Caco-2 (cell line): ENCODE data around the gene PRICKLE1. TPM values are rescaled to one million over a fixed set of nuclear protein-coding genes. Genes with fewer than 3 reads are reported as not detected.

ENCODE experiments used
- BruUV-seq: library from RNA; stranded (reverse); fragments of 400-500 nt; replicated peaks from 2 replicates; lab custom pipeline; 2021; lab: Mats Ljungman, UMichigan
- CTCF ChIA-PET: fragments of 300-600 bp; sonication (Branson Sonifier 250); formaldehyde crosslinking; loops from one replicate; lab custom pipeline; 2022; ENCODE audit warnings: antibody characterized with exemption; lab: Charles Lee
- POLR2A ChIA-PET: fragments of 300-600 bp; sonication (Branson Sonifier 250); formaldehyde crosslinking; loops from one replicate; lab custom pipeline; 2022; ENCODE audit warnings: antibody characterized with exemption; lab: Charles Lee
- DNase-seq, 2 experiments: peaks; one replicate each; pipeline versions ENCODE4 v3.0.0 to v3.0.0-alpha.2; 2020 to 2022
- H3K27me3 ChIP-seq: replicated peaks from 2 replicates; pipeline ENCODE4 v1.6.0; 2011; ENCODE audit warnings: low read length; ENCODE audit not compliant: control insufficient read depth, insufficient read depth
- H3K36me3 ChIP-seq: 2 replicates; pipeline ENCODE4 v1.5.1; 2011; ENCODE audit warnings: low read length; ENCODE audit not compliant: control insufficient read depth, insufficient read depth
- H3K4me1 ChIP-seq: fragments of 250-450 bp; sonication (Bioruptor Pico); 2 replicates; pipeline ENCODE4 v1.5.1; 2020; ENCODE audit warnings: mild to moderate bottlenecking
- H3K4me3 ChIP-seq: 2 replicates; pipeline ENCODE4 v1.5.1; 2011; ENCODE audit warnings: low read depth, mild to moderate bottlenecking, control low read depth, low read length
- H3K9me3 ChIP-seq: fragments of 250-450 bp; sonication (Bioruptor Pico); 2 replicates; pipeline ENCODE4 v1.5.1; 2020; ENCODE audit warnings: mild to moderate bottlenecking, moderate library complexity
- H3K27ac Mint-ChIP-seq: one replicate; pipeline ENCODE4 v1.8.0; 2022; ENCODE audit warnings: mixed read lengths; ENCODE audit not compliant: unreplicated experiment
- H3K27me3 Mint-ChIP-seq: one replicate; pipeline ENCODE4 v1.8.0; 2022; ENCODE audit warnings: mixed read lengths; ENCODE audit not compliant: insufficient read depth, unreplicated experiment
- H3K36me3 Mint-ChIP-seq: one replicate; pipeline ENCODE4 v1.8.0; 2022; ENCODE audit warnings: mild to moderate bottlenecking, mixed read lengths; ENCODE audit not compliant: insufficient read depth, unreplicated experiment
- H3K4me1 Mint-ChIP-seq: one replicate; pipeline ENCODE4 v1.8.0; 2022; ENCODE audit warnings: low read depth, mixed read lengths; ENCODE audit not compliant: unreplicated experiment
- H3K4me3 Mint-ChIP-seq: one replicate; pipeline ENCODE4 v1.8.0; 2022; ENCODE audit warnings: mild to moderate bottlenecking, moderate library complexity, mixed read lengths; ENCODE audit not compliant: unreplicated experiment
- H3K9me3 Mint-ChIP-seq: one replicate; pipeline ENCODE4 v1.8.0; 2022; ENCODE audit warnings: mixed read lengths; ENCODE audit not compliant: unreplicated experiment
- intact Hi-C: fragments of 100-400 bp; cut with micrococcal nuclease; formaldehyde crosslinking; loops from one replicate; pipeline ENCODE4 v1.10.0; 2022; ENCODE audit not compliant: unreplicated experiment
- total RNA-seq: library from RNA; stranded (reverse); gene quantifications from 2 replicates; pipeline ENCODE4 v1.2.3, GENCODE V29; 2022
- TF ChIP-seq, protein P1 (sequence below), 2 experiments: fragments of 200-600 bp in 1 of 2; IDR thresholded peaks; 1 replicate in 1 of 2; 2 replicates in 1 of 2; pipeline versions ENCODE4 v1.5.1 to v1.8.0; 2011 to 2022; ENCODE audit warnings: antibody characterized with exemption in 1 of 2, control low read depth in 1 of 2, inconsistent platforms in 1 of 2, low read depth in 1 of 2, low read length in 1 of 2, mild to moderate bottlenecking in 1 of 2, moderate library complexity in 1 of 2; ENCODE audit not compliant: insufficient read depth in 1 of 2, severe bottlenecking in 1 of 2, unreplicated experiment in 1 of 2

Gene PRICKLE1
- total RNA-seq, 1 experiment from 2014 or later, result 4.5 TPM

DNA sequence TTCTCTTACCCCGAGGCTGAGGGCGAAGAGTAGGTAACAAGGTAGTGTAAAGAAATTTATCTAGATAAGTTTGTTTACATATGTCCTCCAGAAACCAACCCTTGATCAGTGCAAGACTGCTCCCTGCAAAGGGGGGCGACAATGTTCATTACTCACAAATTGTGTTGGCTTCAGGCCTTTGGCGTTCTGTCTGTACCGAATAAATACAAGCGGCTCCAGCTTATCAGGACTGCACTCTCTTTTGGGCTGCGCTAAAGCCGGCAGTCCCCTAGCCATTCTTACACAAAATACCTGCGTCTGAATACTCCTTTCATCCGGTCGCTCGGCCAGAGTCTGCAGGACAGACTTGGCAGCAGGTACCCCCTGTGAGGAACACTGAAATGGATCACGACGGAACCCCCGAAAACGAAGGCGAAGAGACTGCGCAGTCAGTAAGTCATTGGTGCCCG lies 147.2 kb downstream of the PRICKLE1 start:
- BruUV-seq, result no TSS peak
- H3K27me3 Mint-ChIP-seq, result no peaks in the 10 kb centered on the region
- no peaks in the 10 kb centered on the region for H3K9me3 Mint-ChIP-seq
- Histone ChIP-seq H3K9me3 (peaks cover 9% of the 10 kb centered on the region; the same call in 1 of the 2 replicates), H3K4me3 (no peak overlapping the region), H3K36me3 (peaks cover 4% of the 10 kb centered on the region), H3K4me1 (peaks cover 44% of the 10 kb centered on the region), H3K27me3 (no peaks in the 10 kb centered on the region)
- DNase-seq, result peak; percentile 61 to 78
- intact Hi-C loops, result no loop called here
- CTCF ChIA-PET, result interaction anchor here (0.9 to 1.6 kb wide), 3 partner anchors 40 to 70 kb away, joined by 3 to 4 read pairs (median 3); no protein-coding TSS in a partner anchor
- peaks cover 7% of the 10 kb centered on the region for H3K4me1 Mint-ChIP-seq
- peaks cover 33% of the 10 kb centered on the region for H3K36me3 Mint-ChIP-seq
- peak overlapping the region; percentile 77 for H3K27ac Mint-ChIP-seq
- POLR2A ChIA-PET, result no interaction called here
- H3K4me3 Mint-ChIP-seq, result peak overlapping the region; percentile 20
- TF ChIP-seq, protein P1, sequence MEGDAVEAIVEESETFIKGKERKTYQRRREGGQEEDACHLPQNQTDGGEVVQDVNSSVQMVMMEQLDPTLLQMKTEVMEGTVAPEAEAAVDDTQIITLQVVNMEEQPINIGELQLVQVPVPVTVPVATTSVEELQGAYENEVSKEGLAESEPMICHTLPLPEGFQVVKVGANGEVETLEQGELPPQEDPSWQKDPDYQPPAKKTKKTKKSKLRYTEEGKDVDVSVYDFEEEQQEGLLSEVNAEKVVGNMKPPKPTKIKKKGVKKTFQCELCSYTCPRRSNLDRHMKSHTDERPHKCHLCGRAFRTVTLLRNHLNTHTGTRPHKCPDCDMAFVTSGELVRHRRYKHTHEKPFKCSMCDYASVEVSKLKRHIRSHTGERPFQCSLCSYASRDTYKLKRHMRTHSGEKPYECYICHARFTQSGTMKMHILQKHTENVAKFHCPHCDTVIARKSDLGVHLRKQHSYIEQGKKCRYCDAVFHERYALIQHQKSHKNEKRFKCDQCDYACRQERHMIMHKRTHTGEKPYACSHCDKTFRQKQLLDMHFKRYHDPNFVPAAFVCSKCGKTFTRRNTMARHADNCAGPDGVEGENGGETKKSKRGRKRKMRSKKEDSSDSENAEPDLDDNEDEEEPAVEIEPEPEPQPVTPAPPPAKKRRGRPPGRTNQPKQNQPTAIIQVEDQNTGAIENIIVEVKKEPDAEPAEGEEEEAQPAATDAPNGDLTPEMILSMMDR (IDR thresholded peaks at IDR 0.05; ENCODE audit: insufficient read depth in 1 of 2, low read depth in 1 of 2, low read length in 1 of 2, severe bottlenecking in 1 of 2, unreplicated experiment in 1 of 2), result no peak

DNA sequence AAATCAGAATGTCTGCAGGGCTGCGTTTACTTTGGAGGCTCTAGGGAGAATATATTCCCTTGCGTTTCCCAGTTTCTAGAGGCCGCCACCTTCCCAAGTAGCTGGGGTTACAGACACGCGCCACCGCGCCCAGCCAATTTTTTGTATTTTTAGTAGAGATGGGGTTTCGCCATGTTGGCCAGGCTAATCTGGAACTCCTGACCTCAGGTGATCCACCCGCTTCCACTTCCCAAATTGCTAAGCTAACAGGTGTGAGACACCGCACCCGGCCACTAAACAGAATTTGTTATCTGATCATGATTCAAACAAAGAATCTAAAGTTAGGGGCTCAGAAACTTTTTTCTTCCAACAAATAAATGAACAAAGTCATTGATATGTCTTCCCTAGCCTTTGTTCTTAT lies 148.9 kb downstream of the PRICKLE1 start:
- Mint-ChIP-seq H3K27ac (no peak overlapping the region), H3K4me1 (peaks cover 7% of the 10 kb centered on the region), H3K9me3 (no peaks in the 10 kb centered on the region), H3K27me3 (no peaks in the 10 kb centered on the region), H3K36me3 (peaks cover 30% of the 10 kb centered on the region), H3K4me3 (no peak overlapping the region)
- TF ChIP-seq, protein P1 (IDR thresholded peaks at IDR 0.05; ENCODE audit: insufficient read depth in 1 of 2, low read depth in 1 of 2, low read length in 1 of 2, severe bottlenecking in 1 of 2, unreplicated experiment in 1 of 2), result no peak
- Histone ChIP-seq H3K36me3 (peaks cover 2% of the 10 kb centered on the region), H3K4me1 (peaks cover 37% of the 10 kb centered on the region), H3K4me3 (no peak overlapping the region), H3K27me3 (no peaks in the 10 kb centered on the region), H3K9me3 (peaks cover 9% of the 10 kb centered on the region; the same call in 1 of the 2 replicates)
- ChIA-PET CTCF (no interaction called here), POLR2A (no interaction called here)
- DNase-seq, result no peak
- intact Hi-C loops, result no loop called here
- no TSS peak for BruUV-seq

DNA sequence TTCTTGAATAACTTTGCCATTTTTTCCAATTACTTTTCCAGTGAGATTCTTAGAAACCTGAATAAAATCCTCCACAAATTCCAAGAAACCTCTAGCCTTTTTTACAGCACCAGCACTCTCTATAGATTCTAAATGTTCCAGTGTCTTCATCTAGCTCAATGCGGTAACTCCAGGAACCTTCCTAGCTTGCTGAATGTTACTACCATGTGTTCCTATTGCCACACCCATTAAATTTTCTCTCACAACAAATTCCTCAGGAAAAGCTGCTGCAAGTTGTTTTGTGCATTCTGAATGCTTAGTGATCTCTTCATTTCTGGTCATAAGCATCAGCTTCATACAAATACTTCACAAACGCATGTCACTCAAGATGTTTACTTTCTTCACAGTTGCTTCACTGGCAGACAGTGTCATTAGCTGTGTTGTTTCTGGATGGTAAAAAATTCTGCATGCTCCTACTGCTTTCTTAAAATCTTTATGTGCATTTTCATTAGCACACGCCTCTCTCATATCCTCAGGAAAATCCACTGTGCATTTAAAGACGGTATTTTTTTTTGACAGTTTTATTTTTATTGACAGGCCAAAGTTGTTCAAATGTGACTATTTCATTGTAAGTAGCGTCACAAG lies 156.9 kb downstream of the PRICKLE1 start:
- Histone ChIP-seq H3K27me3 (no peaks in the 10 kb centered on the region), H3K9me3 (no peaks in the 10 kb centered on the region), H3K36me3 (peaks cover 1% of the 10 kb centered on the region; the same call in 1 of the 2 replicates), H3K4me1 (no peaks in the 10 kb centered on the region), H3K4me3 (no peak overlapping the region)
- POLR2A ChIA-PET, result no interaction called here
- H3K4me3 Mint-ChIP-seq, result no peak overlapping the region
- H3K9me3 Mint-ChIP-seq, result no peaks in the 10 kb centered on the region
- H3K36me3 Mint-ChIP-seq, result peaks cover 33% of the 10 kb centered on the region
- intact Hi-C loops, result no loop called here
- no peak overlapping the region for H3K27ac Mint-ChIP-seq
- no TSS peak for BruUV-seq
- TF ChIP-seq, protein P1 (IDR thresholded peaks at IDR 0.05; ENCODE audit: insufficient read depth in 1 of 2, low read depth in 1 of 2, low read length in 1 of 2, severe bottlenecking in 1 of 2, unreplicated experiment in 1 of 2), result no peak
- no peak for DNase-seq
- H3K4me1 Mint-ChIP-seq, result no peaks in the 10 kb centered on the region
- CTCF ChIA-PET, result no interaction called here
- no peaks in the 10 kb centered on the region for H3K27me3 Mint-ChIP-seq
